Tibial nerve (tissue), 4 donors: ENCODE measurements around the gene ZNF480. TPM values are rescaled to one million over a fixed set of nuclear protein-coding genes. Genes with fewer than 3 reads are reported as not detected.
"Not testable (repeated sequence)": the region's sequence is repeated elsewhere in the genome, so short reads cannot be mapped to it uniquely, and the experiment has no call there.

Experiments
- DNase-seq, 2 donors: peaks; one replicate each; pipeline ENCODE4 v3.0.0-alpha.2; 2019; ENCODE audit warnings: low spot score in 2 of 2
- H3K27ac ChIP-seq, 4 donors: fragments of 200-600 bp; sonication (generic) in 3 of 4; one replicate each; pipeline ENCODE4 v1.5.1; 2017 to 2019; ENCODE audit warnings: mild to moderate bottlenecking in 1 of 4
- H3K27me3 ChIP-seq, 2 donors: fragments of 200-600 bp; sonication (generic) in 1 of 2; one replicate each; pipeline versions ENCODE4 v1.5.1 to v1.6.0; 2017 to 2019
- H3K36me3 ChIP-seq, 3 donors: fragments of 200-600 bp; sonication (generic); one replicate each; pipeline ENCODE4 v1.5.1; 2018 to 2019
- H3K4me1 ChIP-seq, 4 donors: fragments of 200-600 bp; sonication (generic) in 3 of 4; one replicate each; pipeline ENCODE4 v1.5.1; 2017 to 2019
- H3K4me3 ChIP-seq, 4 donors: fragments of 200-600 bp; sonication (generic) in 3 of 4; one replicate each; pipeline ENCODE4 v1.5.1; 2017 to 2019; ENCODE audit warnings: mild to moderate bottlenecking in 1 of 4, moderate library complexity in 1 of 4
- H3K9me3 ChIP-seq, 4 donors: fragments of 200-600 bp; sonication (generic) in 3 of 4; one replicate each; pipeline ENCODE4 v1.5.1; 2017 to 2019
- EP300 ChIP-seq, 2 donors: sonication (generic); formaldehyde crosslinking; IDR thresholded peaks; one replicate each; pipeline ENCODE4 v1.6.1; 2017; ENCODE audit warnings: antibody characterized with exemption in 2 of 2, mild to moderate bottlenecking in 1 of 2
- POLR2A ChIP-seq, 2 donors: fragments of 450-650 bp; IDR thresholded peaks; one replicate each; pipeline ENCODE4 v1.6.1; 2017; ENCODE audit warnings: antibody characterized with exemption in 2 of 2, mild to moderate bottlenecking in 2 of 2, moderate library complexity in 2 of 2
- WGBS, 2 donors: methylation state at CpG; one replicate each; pipeline ENCODE4 v1.1.5; 2018; 5-methylcytosine and 5-hydroxymethylcytosine counted together
- total RNA-seq, 4 donors: library from RNA; depleted of rRNA; stranded (reverse); fragments of >200 nt; gene quantifications; one replicate each; pipeline ENCODE4 v1.1.0, GENCODE V29; 2016
- TF ChIP-seq, protein P1 (sequence below), 5 experiments: fragments of 200-600 bp in 3 of 5; fragments of 450-650 bp in 2 of 5; sonication (generic) in 3 of 5; IDR thresholded peaks; one replicate each; pipeline ENCODE4 v1.5.1; 2016 to 2019; ENCODE audit warnings: antibody characterized with exemption in 5 of 5, mild to moderate bottlenecking in 3 of 5, moderate library complexity in 2 of 5

ZNF480 gene
- total RNA-seq, 4 donors from 2014 or later: 3.3 to 11.8 (median 6.4) TPM

- Histone ChIP-seq H3K9me3 (peaks cover 0 to 69% (median 0%) of the 10 kb centered on the region in 4 donors), H3K4me3 (no peak overlapping the region), H3K4me1 (no peaks in the 10 kb centered on the region), H3K27ac (no peak overlapping the region), H3K27me3 (no peaks in the 10 kb centered on the region), H3K36me3 (peaks cover 11 to 100% (median 32%) of the 10 kb centered on the region in 3 donors)
- WGBS, 2 donors: 95 to 96% methylated on average over 6 of the region's 6 CpGs
- DNase-seq: no peak
- no peak for TF ChIP-seq POLR2A (IDR thresholded peaks at IDR 0.05)
- no peak for TF ChIP-seq EP300 (IDR thresholded peaks at IDR 0.05)
- TF ChIP-seq, protein P1, sequence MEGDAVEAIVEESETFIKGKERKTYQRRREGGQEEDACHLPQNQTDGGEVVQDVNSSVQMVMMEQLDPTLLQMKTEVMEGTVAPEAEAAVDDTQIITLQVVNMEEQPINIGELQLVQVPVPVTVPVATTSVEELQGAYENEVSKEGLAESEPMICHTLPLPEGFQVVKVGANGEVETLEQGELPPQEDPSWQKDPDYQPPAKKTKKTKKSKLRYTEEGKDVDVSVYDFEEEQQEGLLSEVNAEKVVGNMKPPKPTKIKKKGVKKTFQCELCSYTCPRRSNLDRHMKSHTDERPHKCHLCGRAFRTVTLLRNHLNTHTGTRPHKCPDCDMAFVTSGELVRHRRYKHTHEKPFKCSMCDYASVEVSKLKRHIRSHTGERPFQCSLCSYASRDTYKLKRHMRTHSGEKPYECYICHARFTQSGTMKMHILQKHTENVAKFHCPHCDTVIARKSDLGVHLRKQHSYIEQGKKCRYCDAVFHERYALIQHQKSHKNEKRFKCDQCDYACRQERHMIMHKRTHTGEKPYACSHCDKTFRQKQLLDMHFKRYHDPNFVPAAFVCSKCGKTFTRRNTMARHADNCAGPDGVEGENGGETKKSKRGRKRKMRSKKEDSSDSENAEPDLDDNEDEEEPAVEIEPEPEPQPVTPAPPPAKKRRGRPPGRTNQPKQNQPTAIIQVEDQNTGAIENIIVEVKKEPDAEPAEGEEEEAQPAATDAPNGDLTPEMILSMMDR (IDR thresholded peaks at IDR 0.05): no peak
These were observed 10.7 kb upstream of the ZNF480 start for GRCh38 chr19:52286256-52286655.

DNA sequence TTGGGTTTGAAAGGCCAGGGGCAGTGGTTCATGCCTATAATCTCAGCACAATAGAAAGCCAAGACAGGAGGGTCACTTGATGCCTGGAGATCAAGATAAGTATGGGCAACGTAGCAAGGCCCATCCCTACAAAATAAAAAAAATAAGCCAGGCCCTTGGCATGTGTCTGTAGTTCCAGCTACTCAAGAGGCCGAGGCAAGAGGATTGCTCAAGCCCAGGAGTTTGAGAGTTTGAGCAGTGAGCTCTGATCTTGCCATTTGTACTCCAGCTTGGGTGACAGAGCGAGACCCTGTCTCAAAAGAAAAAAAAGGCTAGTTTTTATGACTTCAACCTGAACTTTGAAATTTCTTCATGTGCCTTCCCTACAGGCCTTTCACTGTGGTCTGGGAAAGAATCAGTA, 5.2 kb upstream of the ZNF480 start:
- H3K36me3 ChIP-seq: peaks cover 9 to 67% (median 13%) of the 10 kb centered on the region in 3 donors
- H3K4me1 ChIP-seq: peaks cover 0 to 7% (median 3%) of the 10 kb centered on the region in 4 donors
- TF ChIP-seq EP300 (IDR thresholded peaks at IDR 0.05) (no peak), POLR2A (IDR thresholded peaks at IDR 0.05) (no peak)
- TF ChIP-seq, protein P1 (IDR thresholded peaks at IDR 0.05): no peak
- WGBS, 2 donors: 87 to 90% methylated on average over 3 of the region's 3 CpGs
- no peak overlapping the region for H3K27ac ChIP-seq
- peaks cover 0 to 57% (median 0%) of the 10 kb centered on the region in 4 donors for H3K9me3 ChIP-seq
- H3K27me3 ChIP-seq: no peaks in the 10 kb centered on the region
- no peak for DNase-seq
- no peak overlapping the region for H3K4me3 ChIP-seq

DNA sequence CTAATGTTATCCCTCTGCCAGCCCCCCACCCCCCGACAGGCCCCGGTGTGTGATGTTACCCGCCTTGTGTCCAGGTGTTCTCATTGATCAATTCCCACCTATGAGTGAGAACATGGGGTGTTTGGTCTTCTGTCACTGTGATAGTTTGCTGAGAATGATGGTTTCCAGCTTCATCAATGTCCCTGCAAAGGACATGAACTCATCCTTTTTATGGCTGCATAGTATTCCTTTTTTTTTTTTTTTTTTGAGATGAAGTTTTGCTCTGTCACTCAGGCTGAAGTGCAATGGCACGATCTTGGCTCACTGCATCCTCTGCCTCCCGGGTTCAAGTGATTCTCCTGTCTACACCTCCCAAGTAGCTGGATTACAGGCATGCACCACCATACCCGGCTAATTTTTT, 4.0 kb upstream of the ZNF480 start:
- WGBS, 2 donors: 92 to 97% methylated on average over 6 of the region's 6 CpGs
- Histone ChIP-seq H3K4me1 (peaks cover 0 to 12% (median 6%) of the 10 kb centered on the region in 4 donors), H3K9me3 (peaks cover 0 to 46% (median 0%) of the 10 kb centered on the region in 4 donors), H3K36me3 (peaks cover 9 to 55% (median 13%) of the 10 kb centered on the region in 3 donors)
- not testable (repeated sequence) for H3K27me3 ChIP-seq, DNase-seq, H3K27ac ChIP-seq, H3K4me3 ChIP-seq

DNA sequence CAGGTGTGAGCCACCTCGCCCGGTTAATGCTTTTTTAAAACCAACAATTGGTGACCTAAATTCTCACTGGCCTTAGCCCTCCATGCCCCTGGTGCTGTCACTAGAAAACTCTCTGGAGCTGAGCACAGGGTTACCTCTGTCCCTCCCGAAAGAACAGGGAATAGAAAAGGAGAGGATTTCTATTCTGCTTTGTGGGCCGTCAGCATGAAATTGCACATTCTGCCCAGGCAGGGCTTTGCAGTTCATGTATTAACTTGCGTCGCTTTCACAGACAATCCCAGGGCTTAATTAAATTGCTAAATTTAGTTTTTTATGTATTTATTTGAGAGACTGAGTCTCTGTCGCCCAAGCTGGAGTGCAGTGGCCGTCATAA, 583 bp upstream of the ZNF480 start:
- no peak for DNase-seq
- no peaks in the 10 kb centered on the region for H3K27me3 ChIP-seq
- peak overlapping the region; percentile 21 to 76 (median 68) for H3K4me3 ChIP-seq
- WGBS, 2 donors: 20% methylated on average over 8 of the region's 8 CpGs
- peaks cover 0 to 17% (median 8%) of the 10 kb centered on the region in 4 donors for H3K4me1 ChIP-seq
- H3K27ac ChIP-seq: peak overlapping the region in 3 of 4 donors; percentile 26 to 82 (median 77)
- peaks cover 0 to 50% (median 7%) of the 10 kb centered on the region in 3 donors for H3K36me3 ChIP-seq
- peaks cover 0 to 22% (median 0%) of the 10 kb centered on the region in 4 donors for H3K9me3 ChIP-seq
- TF ChIP-seq, protein P1 (IDR thresholded peaks at IDR 0.05): no peak
- TF ChIP-seq POLR2A (IDR thresholded peaks at IDR 0.05): no peak
- TF ChIP-seq EP300 (IDR thresholded peaks at IDR 0.05): no peak

DNA sequence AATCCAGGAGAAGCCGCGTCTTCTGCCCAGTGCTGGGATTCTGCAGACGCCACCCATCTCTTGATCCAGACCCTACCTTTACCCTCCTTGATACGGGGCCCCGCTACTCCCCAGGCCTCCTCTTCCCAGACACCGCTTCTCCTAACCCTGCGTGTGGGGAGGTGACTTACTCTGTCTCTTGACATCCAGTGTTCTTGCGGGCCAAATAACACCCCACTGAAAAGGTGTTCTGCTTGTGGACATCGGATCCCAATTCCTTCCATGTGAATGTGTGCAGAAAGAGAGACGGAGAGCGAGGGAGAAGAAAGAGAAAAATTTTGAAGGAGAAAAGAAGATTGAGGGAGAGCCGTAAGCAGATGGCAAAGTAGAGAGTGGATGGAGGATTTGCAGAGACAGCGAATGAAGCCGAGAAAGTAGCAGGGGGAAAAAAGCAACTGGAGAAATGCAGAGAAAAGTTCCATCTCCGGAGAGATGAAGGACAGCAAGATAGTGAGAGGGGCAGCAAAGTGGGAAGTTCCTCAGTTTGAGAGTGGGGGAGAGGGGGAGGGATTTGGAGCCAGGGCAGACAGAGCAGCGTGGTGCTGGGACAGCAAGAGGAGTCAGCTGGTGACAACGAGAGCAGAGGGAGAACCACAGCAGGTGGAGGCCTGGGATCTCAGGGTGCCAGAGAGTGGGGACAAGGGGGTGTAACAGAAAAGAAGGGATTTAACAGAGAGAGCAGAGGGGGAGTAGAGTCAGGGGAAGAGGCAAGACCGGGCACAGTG, 814 bp downstream of the ZNF480 start:
- TF ChIP-seq POLR2A (IDR thresholded peaks at IDR 0.05) (no peak), EP300 (IDR thresholded peaks at IDR 0.05) (no peak)
- TF ChIP-seq, protein P1 (IDR thresholded peaks at IDR 0.05): no peak
- H3K9me3 ChIP-seq: peaks cover 0 to 23% (median 0%) of the 10 kb centered on the region in 4 donors
- H3K27me3 ChIP-seq: no peaks in the 10 kb centered on the region
- 8 to 9% methylated on average over 18 of the region's 18 CpGs for WGBS, 2 donors
- H3K27ac ChIP-seq: peak overlapping the region; percentile 74 to 95 (median 90)
- peak overlapping the region; percentile 62 to 91 (median 75) for H3K4me3 ChIP-seq
- H3K4me1 ChIP-seq: peaks cover 0 to 17% (median 8%) of the 10 kb centered on the region in 4 donors
- H3K36me3 ChIP-seq: peaks cover 0 to 53% (median 21%) of the 10 kb centered on the region in 3 donors
- no peak for DNase-seq
